Activated T-helper 17 cell treated with anti-CD3 and anti-CD28 coated beads, Interleukin-2, amount 50 U/mL, for 72 hours (primary cell): ENCODE measurements around the gene ANP32B. TPM values are rescaled to one million over a fixed set of nuclear protein-coding genes. Genes with fewer than 3 reads are reported as not detected.
A peak's percentile ranks its signal among the peaks of the same experiment; 100 is the strongest.
"Not testable (repeated sequence)": the region's sequence is repeated elsewhere in the genome, so short reads cannot be mapped to it uniquely, and the experiment has no call there.

ENCODE experiments used
- ATAC-seq: fragments of 150-1000 bp; cut with Tn5 transposase; replicated peaks from 2 replicates; pipeline ENCODE4 v1.10.0; 2021; ENCODE audit warnings: mild to moderate bottlenecking, moderate library complexity
- H3K27ac Mint-ChIP-seq: one replicate; pipeline ENCODE4 v1.8.0; 2022; ENCODE audit warnings: mixed read lengths
- H3K27me3 Mint-ChIP-seq: one replicate; pipeline ENCODE4 v1.8.0; 2022; ENCODE audit warnings: mixed read lengths
- H3K36me3 Mint-ChIP-seq: one replicate; pipeline ENCODE4 v1.8.0; 2022; ENCODE audit warnings: low read depth, mild to moderate bottlenecking, mixed read lengths
- H3K4me1 Mint-ChIP-seq: one replicate; pipeline ENCODE4 v1.8.0; 2022; ENCODE audit warnings: mixed read lengths
- H3K4me3 Mint-ChIP-seq: one replicate; pipeline ENCODE4 v1.8.0; 2022; ENCODE audit warnings: mild to moderate bottlenecking, mixed read lengths
- H3K9me3 Mint-ChIP-seq: one replicate; pipeline ENCODE4 v1.8.0; 2022; ENCODE audit warnings: mixed read lengths
- total RNA-seq, 2 donors: library from RNA; stranded (reverse); gene quantifications; one replicate each; pipeline ENCODE4 v1.2.3, GENCODE V29; 2022

The ANP32B gene
- total RNA-seq, 2 donors from 2014 or later = 182 to 257 TPM

DNA sequence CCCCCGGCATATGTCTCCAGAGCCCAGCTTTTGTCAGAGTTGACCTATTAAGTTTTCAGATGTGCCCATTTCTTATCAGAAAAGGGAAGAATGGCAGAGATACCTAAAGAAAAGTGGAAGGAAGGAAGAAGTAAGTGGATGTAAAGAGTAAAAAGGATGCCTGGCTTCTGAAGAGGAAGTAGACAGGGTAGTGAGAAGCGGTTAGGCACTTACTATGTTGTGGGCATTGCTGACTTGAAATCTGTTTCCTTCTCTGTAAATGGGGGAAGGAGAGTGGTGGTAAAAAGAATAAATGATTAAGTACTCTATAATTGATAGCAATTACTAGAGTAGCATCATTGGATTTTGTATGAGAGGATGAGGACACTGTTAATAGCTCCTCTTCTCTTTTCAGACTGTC is 9.9 kb downstream of the ANP32B start:
- Mint-ChIP-seq H3K4me3 (peak overlapping the region; percentile 41), H3K9me3 (no peaks in the 10 kb centered on the region), H3K36me3 (peaks cover 67% of the 10 kb centered on the region), H3K27me3 (no peaks in the 10 kb centered on the region), H3K27ac (peak overlapping the region; percentile 66), H3K4me1 (peaks cover 56% of the 10 kb centered on the region)
- ATAC-seq = peak; percentile 68

DNA sequence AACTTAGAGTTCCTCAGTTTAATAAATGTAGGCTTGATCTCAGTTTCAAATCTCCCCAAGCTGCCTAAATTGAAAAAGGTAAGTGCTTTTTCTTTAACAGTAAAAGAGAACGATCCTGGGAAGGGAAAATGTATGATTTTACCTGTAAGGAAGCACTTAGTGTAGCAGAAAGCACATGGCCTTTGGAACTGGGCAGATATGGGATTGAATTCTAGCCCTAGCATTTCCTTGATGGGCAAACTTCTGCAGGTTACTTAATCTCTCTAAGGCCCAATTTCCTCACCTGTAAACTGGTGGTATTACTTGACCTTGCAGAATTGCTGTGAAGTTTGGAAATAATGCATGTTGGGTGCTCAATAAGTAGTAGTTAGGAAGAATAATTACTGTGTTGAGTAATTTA is 11.6 kb downstream of the ANP32B start:
- peaks cover 84% of the 10 kb centered on the region for H3K36me3 Mint-ChIP-seq
- H3K27ac Mint-ChIP-seq = no peak overlapping the region

DNA sequence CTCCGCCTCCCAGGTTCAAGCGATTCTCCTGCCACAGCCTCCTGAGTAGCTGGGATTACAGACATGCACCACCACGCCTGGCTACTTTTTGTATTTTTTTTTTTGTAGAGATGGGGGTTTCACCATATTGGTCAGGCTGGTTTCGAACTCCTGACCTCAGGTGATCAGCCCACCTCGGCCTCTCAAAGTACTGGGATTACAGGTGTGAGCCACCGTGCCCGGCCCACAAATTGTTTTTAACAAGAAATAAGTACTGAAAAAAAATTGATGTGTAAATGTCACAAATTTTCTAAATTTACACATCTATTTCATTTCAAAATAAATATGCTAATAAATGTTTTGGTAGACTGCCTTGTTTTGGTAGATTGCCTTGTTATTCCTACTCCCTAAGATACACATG is 13.5 kb downstream of the ANP32B start:
- not testable (repeated sequence) for H3K9me3 Mint-ChIP-seq, H3K4me3 Mint-ChIP-seq, ATAC-seq, H3K27ac Mint-ChIP-seq, H3K27me3 Mint-ChIP-seq
- Mint-ChIP-seq H3K36me3 (peaks cover 100% of the 10 kb centered on the region), H3K4me1 (peaks cover 38% of the 10 kb centered on the region)

More for the DNA sequence above, 11.6 kb downstream of the ANP32B start:
- Mint-ChIP-seq H3K27me3 (no peaks in the 10 kb centered on the region), H3K9me3 (no peaks in the 10 kb centered on the region), H3K4me1 (peaks cover 46% of the 10 kb centered on the region), H3K4me3 (no peak overlapping the region)
- ATAC-seq = no peak

DNA sequence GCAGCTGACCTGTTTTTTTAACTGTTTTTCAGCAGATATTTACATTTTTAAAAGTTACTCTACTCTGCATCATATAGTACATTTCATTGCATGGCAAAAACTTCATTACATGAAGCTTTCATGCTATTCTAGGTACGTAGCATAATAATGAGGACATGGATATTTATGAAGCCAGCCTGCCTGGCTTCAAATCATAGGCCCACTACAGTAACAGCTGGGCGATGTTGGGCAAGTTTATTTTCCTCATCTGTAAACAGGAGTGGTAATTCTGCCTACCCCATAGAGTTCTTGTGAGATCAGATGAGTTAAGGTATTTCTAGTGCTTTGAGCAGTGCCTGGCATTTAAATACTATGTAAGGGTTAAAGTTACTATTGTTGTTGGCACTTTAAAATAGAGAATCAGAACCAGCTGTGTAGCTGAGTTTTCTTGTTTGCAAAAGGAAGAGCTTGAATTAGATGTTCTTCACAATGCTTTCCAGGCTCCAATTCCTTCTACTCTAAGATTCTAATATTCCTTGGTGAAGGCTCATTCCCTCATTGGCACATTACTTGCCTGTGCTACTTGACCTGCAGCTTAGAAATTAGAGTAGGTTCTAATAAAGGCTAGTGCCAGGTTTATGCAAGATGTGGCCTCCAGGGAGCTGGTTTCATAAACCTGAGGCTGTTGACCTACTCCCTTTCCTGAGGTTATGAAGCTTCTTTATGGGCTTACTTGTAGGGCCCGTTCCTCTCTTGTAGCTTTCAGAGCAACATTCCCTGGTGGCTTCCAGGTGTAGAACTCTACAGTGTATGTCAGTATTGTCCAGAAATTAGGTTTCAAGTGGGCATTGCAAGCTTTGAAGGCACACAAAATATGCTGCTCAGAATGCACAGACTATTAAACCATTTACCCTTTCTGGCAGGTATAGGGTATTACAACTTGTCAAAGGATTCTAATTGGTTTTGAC is 14.5 kb downstream of the ANP32B start:
- H3K27me3 Mint-ChIP-seq = no peaks in the 10 kb centered on the region
- H3K36me3 Mint-ChIP-seq = peaks cover 100% of the 10 kb centered on the region
- ATAC-seq = no peak
- H3K9me3 Mint-ChIP-seq = no peaks in the 10 kb centered on the region
- peaks cover 29% of the 10 kb centered on the region for H3K4me1 Mint-ChIP-seq
- no peak overlapping the region for H3K4me3 Mint-ChIP-seq
- H3K27ac Mint-ChIP-seq = peak overlapping the region; percentile 74

DNA sequence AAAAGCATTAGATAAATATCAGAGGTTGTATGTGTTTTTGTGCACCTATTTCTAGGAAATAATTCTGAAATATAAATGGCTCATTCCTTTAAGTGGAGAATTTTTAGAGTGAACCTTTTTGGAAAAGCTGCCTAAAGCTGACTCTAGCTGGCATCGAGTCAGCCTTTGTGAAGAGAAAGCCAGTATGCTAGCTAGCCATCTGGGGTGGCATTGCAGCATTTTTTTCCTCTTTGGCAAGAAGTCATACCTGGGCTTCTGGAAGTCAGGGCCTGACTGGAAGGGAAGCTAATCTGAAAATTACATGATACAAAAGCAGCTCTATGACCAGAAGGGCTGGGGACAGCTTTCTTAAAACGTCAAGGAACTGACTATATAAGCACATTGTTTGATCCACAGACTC is 19.7 kb downstream of the ANP32B start:
- H3K36me3 Mint-ChIP-seq = peaks cover 100% of the 10 kb centered on the region
- no peaks in the 10 kb centered on the region for H3K27me3 Mint-ChIP-seq
- ATAC-seq = no peak
- peak overlapping the region; percentile 69 for H3K27ac Mint-ChIP-seq
- H3K4me1 Mint-ChIP-seq = peaks cover 10% of the 10 kb centered on the region
- H3K4me3 Mint-ChIP-seq = no peak overlapping the region
- H3K9me3 Mint-ChIP-seq = no peaks in the 10 kb centered on the region

DNA sequence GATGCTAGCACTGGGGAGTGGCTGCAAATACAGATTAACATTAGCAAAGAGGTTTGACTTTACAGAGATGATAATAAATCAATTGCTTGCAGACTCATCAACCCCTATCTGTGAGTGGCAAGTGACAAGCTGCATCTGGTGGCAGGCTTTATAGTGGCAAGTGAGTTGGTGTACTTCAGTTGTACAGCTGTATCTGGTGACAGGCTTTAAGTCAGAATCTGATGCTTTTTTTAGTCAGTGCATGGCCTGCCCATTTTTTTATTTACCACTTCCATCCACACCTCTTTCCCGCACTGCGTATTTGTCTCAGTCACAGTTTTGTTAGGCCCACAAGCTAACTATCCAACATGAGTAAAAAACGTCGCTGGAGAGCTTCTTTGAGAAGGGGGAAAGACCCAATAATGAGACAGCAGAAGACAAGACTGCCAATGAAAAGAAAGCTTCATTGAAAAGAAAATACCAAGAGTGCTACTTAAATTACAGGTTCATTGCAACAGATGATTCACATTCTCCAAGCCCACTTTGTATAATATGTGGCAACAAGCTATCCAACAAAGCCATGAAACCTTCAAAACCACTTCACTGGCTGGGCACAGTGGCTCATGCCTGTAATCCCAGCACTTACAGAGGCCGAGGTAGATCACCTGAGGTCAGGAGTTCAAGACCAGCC is 23.1 kb downstream of the ANP32B start:
- H3K36me3 Mint-ChIP-seq = peaks cover 100% of the 10 kb centered on the region
- H3K27me3 Mint-ChIP-seq = no peaks in the 10 kb centered on the region
- no peak for ATAC-seq
- H3K27ac Mint-ChIP-seq = no peak overlapping the region
- H3K4me3 Mint-ChIP-seq = no peak overlapping the region
- H3K4me1 Mint-ChIP-seq = peaks cover 4% of the 10 kb centered on the region
- no peaks in the 10 kb centered on the region for H3K9me3 Mint-ChIP-seq

DNA sequence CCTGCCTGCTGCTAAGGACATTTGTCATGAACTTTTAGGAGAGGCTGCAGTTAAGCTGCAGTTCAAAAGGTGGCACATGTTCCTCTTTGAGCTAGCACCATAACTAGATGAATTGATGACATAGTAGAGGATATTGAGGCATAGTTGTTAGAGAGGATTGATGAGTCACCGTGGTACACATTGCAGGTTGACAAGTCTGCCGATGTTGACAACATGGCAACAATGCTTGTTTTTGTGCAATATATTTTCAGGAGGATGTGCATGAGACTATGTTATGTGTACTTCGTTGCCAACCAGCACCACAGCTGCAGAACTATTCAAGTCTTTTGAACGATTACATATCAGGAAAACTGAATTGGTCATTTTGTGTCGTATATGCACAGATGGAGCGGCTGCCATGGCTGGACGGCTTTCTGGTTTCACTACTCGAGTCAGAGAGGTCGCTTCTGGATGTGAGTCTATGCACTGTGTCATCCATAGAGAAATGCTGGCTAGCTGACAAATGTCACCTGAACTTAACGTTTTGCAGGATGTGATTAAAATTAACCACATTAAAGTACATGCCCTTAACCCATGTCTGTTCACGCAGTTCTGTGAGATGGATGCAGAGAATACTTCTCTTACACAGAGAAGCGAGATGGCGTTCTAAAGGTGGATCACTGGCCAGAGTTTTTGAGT is 24.2 kb downstream of the ANP32B start:
- peaks cover 100% of the 10 kb centered on the region for H3K36me3 Mint-ChIP-seq

DNA sequence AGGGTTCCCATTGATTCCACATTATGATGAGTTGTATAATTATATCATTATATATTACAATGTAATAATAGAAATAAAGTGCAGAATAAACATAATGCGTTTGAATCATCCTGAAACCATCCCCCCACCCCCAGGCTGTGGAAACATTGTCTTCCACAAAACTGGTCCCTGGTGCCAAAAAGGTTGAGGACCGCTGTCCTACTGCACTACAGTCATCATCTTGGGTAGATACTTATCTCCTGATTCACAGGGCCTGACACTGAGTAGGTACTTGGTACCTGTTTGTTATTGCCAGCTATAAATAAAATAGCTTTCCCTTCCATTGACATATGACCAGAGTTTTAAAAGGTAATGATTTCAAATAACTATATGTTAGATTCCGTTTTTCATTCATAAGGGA is 25.6 kb downstream of the ANP32B start:
- peaks cover 100% of the 10 kb centered on the region for H3K36me3 Mint-ChIP-seq
- no peaks in the 10 kb centered on the region for H3K9me3 Mint-ChIP-seq

More for the DNA sequence above, 24.2 kb downstream of the ANP32B start:
- H3K27ac Mint-ChIP-seq = peak overlapping the region; percentile 56
- no peaks in the 10 kb centered on the region for H3K27me3 Mint-ChIP-seq
- H3K4me1 Mint-ChIP-seq = peaks cover 4% of the 10 kb centered on the region
- ATAC-seq = peak; percentile 70
- H3K4me3 Mint-ChIP-seq = no peak overlapping the region
- no peaks in the 10 kb centered on the region for H3K9me3 Mint-ChIP-seq

DNA sequence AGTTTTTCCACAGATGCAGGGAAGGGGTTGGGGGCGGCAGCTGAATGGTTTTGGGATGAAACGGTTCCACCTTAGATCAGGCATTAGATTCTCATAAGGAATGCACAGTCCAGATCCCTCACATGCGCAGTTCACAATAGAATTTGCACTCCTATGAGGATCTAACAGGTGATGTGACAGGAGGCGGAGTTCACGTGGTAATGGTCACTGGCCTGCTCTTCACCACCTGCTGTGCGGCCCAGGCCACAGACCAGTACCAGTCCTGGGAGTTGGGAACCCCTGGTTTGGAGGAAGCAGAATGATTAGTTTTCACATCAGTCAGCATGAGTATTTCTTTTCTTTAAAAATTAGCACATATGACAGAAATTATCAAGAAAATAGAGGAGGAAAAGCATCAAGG is 26.3 kb downstream of the ANP32B start:
- peaks cover 100% of the 10 kb centered on the region for H3K36me3 Mint-ChIP-seq
- H3K27me3 Mint-ChIP-seq = no peaks in the 10 kb centered on the region
- no peak overlapping the region for H3K4me3 Mint-ChIP-seq
- H3K27ac Mint-ChIP-seq = peak overlapping the region; percentile 75
- no peaks in the 10 kb centered on the region for H3K9me3 Mint-ChIP-seq
- peaks cover 4% of the 10 kb centered on the region for H3K4me1 Mint-ChIP-seq
- ATAC-seq = no peak

More for the DNA sequence above, 25.6 kb downstream of the ANP32B start:
- Mint-ChIP-seq H3K27ac (no peak overlapping the region), H3K4me3 (no peak overlapping the region), H3K27me3 (no peaks in the 10 kb centered on the region), H3K4me1 (peaks cover 4% of the 10 kb centered on the region)
- ATAC-seq = no peak

DNA sequence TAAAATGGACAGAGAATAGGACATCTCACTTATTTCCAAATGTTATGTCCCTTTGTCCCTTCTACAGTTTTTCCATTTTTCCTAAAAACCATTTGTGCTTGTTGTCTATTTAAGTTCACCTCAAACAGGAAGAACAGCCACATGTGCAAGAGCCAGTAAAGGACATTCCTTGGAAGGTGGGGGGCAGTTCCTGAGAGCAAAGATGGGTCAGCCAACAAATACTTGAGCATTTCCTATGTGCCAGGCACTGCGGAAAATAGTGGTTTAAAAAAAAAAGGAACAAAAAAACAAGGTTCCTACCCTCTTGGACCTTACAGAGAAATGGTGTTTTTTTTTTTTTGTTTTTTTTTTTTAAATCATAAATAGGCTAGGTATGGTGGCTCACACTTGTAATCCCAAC is 26.8 kb downstream of the ANP32B start:
- Mint-ChIP-seq H3K27ac (peak overlapping the region; percentile 75), H3K4me1 (peaks cover 4% of the 10 kb centered on the region), H3K9me3 (no peaks in the 10 kb centered on the region), H3K36me3 (peaks cover 100% of the 10 kb centered on the region), H3K27me3 (no peaks in the 10 kb centered on the region), H3K4me3 (no peak overlapping the region)
- no peak for ATAC-seq

DNA sequence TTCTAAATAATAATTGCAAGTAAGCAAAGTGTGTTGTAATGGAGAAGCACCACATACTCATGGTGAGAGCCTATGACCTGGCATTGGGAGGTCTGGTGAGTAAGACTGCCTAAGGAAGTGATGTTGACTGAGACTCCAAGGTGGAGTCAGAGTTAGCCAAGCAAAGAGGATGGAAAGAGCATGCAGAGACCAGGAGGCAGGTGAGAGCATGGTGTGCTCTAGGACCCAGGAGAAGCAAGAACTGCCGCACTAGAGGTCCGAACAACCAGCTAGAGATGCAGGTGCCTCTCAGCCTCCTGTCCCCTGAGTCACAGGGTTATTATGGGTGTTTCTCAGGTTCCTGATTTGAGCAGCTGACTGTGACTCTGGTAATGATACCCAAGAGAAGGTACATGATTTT is 27.3 kb downstream of the ANP32B start:
- Mint-ChIP-seq H3K4me1 (peaks cover 4% of the 10 kb centered on the region), H3K27me3 (no peaks in the 10 kb centered on the region), H3K36me3 (peaks cover 100% of the 10 kb centered on the region), H3K9me3 (no peaks in the 10 kb centered on the region), H3K27ac (no peak overlapping the region), H3K4me3 (no peak overlapping the region)
- peak; percentile 31 for ATAC-seq

DNA sequence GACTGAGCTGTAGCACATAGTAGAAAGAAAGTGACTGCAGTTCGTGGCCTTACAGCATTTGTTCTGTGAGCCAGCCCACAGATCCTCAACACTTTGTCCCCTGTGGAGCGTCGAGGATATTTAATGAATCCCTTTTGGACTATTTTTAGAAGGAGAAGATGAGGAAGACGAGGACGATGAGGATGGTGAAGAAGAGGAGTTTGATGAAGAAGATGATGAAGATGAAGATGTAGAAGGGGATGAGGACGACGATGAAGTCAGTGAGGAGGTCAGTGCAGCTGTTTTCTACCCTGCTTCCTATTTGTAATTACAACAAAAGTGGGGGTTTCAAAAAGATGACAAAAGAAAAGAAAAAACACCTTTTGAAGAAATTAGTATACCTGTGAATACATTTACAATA is 28.0 kb downstream of the ANP32B start:
- ATAC-seq = no peak
- Mint-ChIP-seq H3K4me1 (peaks cover 4% of the 10 kb centered on the region), H3K36me3 (peaks cover 100% of the 10 kb centered on the region), H3K9me3 (no peaks in the 10 kb centered on the region), H3K27me3 (no peaks in the 10 kb centered on the region), H3K4me3 (no peak overlapping the region), H3K27ac (no peak overlapping the region)

DNA sequence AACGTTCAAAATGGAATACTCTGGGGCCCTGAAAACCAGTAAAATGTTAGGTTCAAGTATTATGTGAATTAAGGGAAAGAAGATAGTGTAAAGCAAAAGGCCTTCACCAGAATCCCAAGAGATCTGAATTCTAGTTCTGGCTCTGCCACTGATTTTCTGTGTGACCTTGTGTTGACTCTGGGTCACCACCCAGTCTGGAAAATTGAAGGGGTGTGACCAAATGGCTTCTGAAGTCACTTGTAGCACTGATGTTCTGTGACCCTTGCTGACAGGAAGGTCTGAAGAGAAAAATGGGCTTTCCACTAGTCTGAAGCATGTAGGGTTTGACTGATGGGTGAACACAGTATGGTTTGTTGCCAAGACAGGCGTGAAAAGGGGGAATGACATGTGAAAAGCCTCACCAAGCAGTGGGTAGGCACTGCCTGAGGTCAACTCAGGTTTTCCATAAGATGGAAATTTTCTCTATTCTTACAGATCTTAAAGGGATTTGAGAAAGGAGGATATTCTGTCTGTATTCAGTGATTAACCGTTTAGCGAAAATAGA is 33.1 kb downstream of the ANP32B start:
- ATAC-seq = no peak
- peaks cover 93% of the 10 kb centered on the region for H3K36me3 Mint-ChIP-seq
- H3K4me3 Mint-ChIP-seq = no peak overlapping the region
- peak overlapping the region; percentile 37 for H3K27ac Mint-ChIP-seq
- H3K9me3 Mint-ChIP-seq = no peaks in the 10 kb centered on the region
- H3K4me1 Mint-ChIP-seq = peaks cover under 1% of the 10 kb centered on the region
- no peaks in the 10 kb centered on the region for H3K27me3 Mint-ChIP-seq

DNA sequence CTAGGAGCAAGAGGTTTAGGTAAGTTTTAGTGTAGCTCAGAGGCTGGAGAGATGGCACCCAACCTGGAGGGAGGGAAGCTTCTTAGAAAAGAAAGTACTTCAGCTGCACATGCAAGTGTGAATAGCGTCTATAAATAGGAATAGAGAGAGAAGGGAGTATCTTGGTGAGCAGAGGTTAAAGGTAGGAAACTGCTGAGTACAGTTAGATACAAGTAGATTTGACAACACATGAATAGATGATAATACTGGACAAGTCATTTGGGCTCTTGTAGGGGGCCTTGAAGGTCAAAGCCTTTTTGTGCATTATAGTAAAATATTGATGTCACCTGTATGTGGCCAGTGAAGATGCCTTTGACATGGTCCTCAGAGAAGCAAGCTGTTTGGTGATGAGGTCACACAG is 34.2 kb downstream of the ANP32B start:
- H3K27ac Mint-ChIP-seq = no peak overlapping the region
- H3K4me3 Mint-ChIP-seq = no peak overlapping the region
- no peaks in the 10 kb centered on the region for H3K9me3 Mint-ChIP-seq
- ATAC-seq = no peak
- peaks cover 4% of the 10 kb centered on the region for H3K4me1 Mint-ChIP-seq
- H3K27me3 Mint-ChIP-seq = no peaks in the 10 kb centered on the region
- H3K36me3 Mint-ChIP-seq = peaks cover 88% of the 10 kb centered on the region
